ENCODE results near the gene WDR5. TPM values are rescaled to one million over a fixed set of nuclear protein-coding genes. Genes with fewer than 3 reads are reported as not detected.
A peak's percentile ranks its signal among the peaks of the same experiment; 100 is the strongest.

Gene WDR5
- total RNA-seq, 2 donors from 2014 or later, result 17.0 to 17.1 TPM

DNA sequence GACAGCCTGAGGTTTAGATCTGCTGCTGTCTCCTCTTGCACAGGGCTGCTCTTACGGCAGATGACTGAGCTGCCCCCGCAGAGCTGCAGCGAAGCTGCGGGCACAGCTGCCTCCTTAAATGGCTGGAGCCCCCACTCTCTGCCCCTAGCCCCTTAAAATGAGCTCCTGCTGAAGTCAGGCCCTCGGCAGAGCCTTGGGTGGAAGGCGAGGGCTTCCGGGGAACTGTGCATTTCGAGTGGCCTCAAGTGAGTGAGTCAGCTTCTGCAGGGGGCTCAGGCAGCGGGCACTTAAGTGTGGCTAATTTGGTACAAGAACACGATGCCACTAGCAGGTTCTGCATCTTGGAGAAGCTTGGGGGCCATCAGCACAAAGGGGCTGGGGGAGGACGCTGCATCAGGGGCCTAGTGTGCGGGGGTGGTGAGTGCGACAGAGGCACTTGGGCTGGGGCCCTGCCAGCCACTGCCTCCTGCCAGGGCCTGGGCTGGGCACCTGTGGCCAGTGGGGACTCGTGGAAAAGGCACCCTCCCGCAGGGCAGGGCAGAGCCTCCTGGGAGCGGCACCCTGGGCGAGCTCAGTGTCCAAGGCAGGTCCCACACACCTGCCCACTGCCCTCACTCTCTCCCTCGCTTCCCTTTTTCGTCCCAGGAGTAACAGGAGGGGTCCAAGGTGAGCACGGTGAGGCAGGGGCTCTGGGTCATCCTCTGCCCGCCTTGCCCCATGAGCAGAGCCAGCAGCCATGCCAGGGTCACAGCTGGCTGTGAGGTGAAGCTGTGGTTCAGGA is 57.3 kb downstream of the WDR5 start:
- intact Hi-C loops (cut with DNase I), result no loop called here
- peak; percentile 50 for DNase-seq (ENCODE audit: low spot score)

DNA sequence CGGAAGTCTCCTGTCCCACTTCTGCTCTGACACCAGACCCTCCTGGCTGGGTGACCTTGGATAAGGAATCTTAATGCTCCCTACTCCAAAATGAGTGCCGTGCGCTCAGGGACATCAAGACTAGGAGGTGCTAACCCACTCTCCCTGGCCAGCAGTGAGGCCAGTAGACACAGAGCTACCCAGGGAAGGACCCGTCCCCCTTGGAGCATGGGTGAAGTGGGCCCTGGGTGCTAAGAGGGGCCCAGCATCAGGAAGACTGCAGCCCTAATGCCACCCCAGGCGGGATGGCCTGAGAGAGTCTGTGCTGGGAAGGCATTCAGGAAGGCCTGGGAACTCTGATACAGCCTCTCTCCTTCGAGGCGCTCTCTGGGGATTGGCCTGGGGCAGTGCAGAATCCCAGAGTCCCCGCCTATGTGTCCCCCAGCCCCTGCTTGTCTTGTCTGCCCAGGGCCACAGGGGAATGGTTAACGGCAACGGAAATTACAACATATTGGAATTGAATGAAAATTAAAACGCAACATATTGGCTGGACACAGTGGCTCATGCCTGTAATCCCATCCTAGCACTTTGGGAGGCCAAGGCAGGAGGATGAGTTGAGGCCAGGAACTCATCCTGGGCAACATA is 58.1 kb downstream of the WDR5 start:
- DNase-seq (ENCODE audit: low spot score), result peak; percentile 50
- intact Hi-C loops (cut with DNase I), result no loop called here

DNA sequence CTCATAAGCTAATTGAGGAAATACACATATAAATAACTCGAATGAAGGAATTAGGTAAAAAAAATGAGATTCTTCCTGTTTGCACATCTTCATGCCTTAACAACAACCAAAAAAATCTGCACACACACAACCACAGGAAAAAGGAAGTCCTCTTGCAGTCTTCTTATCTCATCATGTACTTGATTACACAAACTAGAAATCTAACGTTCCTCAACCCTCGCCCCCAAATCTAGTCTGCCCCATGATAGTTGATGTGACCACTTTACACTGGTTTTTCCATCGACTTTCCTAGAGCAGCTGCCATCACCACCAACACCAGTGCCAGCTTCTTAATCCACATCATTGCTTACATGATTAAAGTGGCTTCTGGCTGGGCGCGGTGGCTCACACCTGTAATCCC is 59.7 kb downstream of the WDR5 start:
- peak; percentile 47 for DNase-seq (ENCODE audit: low spot score)
- intact Hi-C loops (cut with DNase I), result no loop called here

DNA sequence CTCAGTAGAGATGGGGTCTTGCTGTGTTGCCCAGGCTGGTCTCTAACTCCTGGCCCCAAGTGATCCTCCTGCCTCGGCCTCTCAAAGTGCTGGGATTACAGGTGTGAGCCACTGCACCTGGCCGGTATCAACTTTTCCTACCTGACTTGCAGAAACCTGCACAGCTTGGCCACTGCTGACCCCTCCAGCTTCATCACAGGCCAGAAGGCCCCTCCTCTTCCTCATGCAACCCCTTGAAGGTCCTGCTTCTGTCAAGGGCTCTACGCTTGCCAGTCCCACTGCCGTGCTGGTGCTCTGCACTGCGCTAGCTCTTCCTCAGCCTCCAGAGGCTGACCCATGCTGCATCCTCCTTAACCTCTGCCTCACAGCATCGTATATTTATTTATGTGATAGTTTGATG is 61.0 kb downstream of the WDR5 start:
- DNase-seq (ENCODE audit: low spot score), result peak; percentile 47
- intact Hi-C loops (cut with DNase I), result no loop called here

DNA sequence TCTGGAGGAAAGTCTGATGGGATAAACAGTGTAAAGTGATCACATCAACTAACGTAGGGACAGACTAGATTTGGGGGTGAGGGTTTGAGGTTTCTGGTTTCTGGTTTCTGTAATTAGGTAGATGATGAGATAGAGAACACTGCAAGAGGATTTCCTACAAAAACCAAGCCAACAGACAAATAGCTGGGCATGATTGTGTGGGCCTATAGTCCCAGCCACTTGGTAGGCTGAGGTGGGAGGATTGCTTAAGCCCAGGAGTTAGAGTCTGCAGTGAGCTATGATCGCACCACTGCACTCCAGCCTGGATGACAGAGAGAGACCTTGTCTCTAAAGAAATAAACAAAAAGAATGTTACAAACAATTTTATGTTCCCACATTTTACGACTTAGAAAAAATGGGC is 62.9 kb downstream of the WDR5 start:
- peak; percentile 23 for DNase-seq (ENCODE audit: low spot score)
- intact Hi-C loops (cut with DNase I), result no loop called here

DNA sequence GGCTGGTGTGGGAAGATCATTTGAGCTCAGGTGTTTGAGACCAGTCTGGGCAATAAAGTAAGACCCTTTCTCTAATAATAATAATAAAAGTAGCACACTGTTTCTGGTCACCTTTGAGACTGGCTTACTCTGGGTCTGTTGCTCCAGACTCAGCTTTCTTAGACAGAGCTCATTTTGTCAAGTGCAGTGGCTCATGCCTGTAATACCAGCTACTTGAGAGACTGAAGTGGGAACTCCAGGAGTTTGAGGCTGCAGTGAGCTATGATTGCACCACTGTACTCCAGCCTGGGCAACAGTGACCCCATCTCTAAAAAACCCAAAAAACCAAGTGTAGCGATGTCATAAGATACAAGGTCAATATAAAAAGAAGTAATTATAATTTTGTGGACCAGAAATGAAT is 64.8 kb downstream of the WDR5 start:
- intact Hi-C loops (cut with DNase I), result no loop called here
- no peak for DNase-seq (ENCODE audit: low spot score)

DNA sequence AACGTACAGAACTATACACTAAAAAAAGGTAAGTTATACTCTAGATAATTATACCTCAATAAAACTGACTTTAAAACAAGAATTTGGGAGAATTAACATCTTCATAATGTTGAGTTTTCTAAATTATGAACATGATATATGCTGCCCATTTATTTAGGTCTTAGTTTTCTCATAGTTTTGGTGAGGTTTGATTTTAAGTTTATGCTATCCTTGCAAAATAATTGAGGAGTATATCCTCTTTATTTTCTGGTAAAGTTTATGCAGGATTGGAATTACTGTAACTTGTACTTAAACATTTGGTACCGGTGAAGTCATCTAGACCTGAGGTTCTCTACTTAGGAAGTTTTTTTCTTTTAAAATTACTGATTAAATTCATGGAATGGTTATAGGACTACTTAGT is 67.3 kb downstream of the WDR5 start:
- intact Hi-C loops (cut with DNase I), result no loop called here
- DNase-seq (ENCODE audit: low spot score), result no peak

DNA sequence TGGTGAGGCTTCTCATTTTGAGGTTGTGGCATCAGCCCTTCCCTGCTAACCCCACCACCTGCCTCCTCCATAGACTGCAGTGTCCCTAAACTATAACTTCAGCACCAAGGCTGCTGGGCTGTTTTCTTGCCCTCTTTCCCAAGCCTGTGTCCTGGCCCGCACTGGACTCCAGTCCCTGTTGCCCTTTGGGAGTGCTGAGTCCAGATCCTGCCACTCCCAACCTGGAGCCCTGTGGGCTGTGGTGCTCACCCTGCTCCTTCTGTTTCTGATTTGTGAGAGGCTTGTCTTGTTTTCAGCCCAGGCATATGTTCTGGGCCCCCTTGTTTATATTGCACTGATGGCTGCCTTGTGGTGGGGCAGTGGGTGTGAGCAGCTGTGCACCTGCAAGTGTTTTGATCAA is 68.2 kb downstream of the WDR5 start:
- intact Hi-C loops (cut with DNase I), result no loop called here

DNA sequence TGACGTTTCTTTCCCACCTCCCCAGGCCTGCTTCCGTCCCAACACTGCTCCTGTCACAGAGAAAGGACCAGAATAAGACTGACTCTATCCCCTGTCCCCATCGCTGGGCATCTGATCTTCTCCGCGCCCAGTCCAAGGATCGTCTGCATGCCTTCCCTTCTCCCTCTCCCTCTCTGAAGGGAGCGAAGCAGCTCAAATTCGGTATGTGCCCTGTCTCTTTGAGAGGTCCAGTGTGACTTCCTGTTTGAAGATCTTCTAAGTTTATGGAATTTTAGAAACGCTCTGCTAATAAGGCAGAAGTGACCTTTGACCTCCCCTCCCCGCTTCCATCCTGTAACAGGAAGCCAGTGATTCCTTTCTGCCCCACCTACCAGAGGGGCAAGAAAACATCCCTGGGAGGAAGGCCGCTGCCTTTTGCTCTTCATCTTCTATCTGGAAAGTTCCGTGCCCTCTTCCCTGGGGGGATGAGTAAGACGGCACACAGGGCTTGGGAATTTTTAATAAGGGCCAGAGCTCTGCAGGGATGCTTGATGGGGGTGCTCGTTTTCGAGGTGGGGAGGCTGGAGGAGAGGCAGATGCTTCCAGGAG is 69.2 kb downstream of the WDR5 start:
- peak; percentile 74 for DNase-seq (ENCODE audit: low spot score)

More for the DNA sequence above, 68.2 kb downstream of the WDR5 start:
- DNase-seq (ENCODE audit: low spot score), result peak; percentile 25

DNA sequence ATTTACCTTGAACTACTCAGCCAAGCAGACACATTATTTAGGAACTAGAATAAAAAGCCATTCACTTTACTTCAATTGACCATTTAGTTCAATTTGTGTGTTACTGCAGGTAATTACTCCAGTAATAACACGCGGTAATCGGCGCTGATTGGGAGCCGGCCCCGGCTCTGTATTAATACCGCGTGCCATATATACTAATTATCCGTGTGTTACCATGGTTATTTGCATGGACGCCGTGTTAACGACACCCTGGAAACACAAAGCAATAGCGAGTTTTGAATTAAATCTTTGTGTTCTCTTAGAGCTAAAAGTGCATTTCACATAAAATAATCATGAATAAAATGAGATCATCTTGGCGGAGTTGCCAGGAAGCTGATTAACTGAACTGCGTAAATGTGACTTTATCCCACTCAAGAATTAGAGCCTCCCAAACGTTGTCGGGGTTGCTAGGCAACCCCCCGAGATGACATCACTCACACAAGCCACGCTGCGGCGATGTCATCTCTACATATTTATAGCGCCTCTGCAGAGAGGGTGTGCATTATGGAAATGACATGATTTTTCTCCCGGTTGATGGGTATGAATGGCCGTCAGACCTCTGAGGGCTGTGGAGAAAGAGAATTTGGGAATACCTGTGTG is 69.9 kb downstream of the WDR5 start:
- peak; percentile 94 for DNase-seq (ENCODE audit: low spot score)
- intact Hi-C loops (cut with DNase I), result no loop called here

More for the DNA sequence above, 69.2 kb downstream of the WDR5 start:
- intact Hi-C loops (cut with DNase I), result no loop called here

DNA sequence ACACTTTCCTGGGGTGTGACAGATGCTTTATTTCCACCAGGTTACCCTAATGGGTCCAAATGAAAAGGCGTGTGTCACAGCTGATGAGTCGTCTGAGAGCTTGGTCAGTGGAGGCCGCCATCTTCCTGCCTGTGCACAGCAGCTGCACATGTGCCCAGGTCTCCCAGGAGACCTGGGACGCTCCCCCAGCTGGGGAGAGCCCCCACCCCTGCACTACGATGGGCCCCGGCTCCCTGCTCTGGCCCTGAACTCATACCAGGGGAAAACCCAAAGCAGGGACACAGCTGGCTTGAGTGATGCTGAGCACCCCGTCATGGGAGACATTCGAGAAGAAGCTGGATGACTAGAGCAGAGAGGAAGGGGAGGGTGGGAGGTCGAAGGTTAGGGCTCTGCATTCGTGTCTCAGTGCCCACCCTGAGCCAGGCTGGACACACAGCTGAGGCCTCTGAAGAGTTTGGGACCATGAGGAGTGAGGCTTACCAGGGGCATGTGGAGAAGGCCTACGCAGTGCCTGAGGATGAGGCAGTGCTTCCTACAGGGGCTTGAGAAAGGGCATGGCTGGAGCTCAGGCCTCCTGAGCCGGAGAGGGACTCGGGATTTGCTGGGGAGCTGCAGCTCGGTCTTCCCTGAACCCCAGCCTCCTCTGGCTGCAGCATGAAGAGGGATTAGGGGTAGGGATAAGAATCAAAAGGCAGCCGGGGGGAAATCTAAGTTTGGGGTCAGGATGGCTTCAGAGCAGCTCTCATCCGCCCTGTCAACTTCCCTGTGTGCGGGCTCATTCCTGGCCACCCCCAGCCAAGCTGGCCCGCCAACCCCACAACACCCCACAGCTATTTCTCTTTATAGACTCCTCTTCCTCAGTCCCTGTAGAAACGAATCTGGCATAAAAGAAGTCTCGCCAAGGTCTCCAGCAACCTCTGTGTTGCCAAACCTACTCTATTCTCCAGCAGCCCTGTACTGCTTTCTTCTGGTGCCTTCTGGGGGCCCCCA is 70.7 kb downstream of the WDR5 start:
- intact Hi-C loops (cut with DNase I), result no loop called here
- peak; percentile 60 for DNase-seq (ENCODE audit: low spot score)

DNA sequence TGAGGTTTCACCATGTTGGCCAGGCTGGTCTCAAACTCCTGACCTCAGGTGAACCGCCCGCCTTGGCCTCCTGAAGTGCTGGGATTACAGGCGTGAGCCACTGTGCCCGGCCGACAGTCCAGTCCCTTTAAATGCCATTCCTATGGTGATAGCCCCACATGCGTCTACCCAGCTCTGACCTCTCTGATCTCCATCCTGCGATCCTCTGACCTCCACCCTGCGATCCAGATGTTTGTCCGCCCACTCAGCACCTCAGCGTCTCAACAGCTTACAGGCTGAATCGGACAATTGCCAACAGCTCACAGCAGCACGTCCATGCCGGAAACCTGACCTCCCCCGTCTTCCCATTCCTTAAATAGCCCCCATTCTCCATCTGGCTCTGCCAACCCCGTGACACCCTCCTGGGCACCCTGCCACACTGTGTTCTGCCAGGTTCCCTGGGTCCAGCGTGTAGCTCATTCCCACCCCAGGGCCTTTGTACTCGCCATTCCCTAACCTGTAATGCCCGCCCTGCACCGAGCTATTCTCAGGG is 72.5 kb downstream of the WDR5 start:
- peak; percentile 73 for DNase-seq (ENCODE audit: low spot score)

DNA sequence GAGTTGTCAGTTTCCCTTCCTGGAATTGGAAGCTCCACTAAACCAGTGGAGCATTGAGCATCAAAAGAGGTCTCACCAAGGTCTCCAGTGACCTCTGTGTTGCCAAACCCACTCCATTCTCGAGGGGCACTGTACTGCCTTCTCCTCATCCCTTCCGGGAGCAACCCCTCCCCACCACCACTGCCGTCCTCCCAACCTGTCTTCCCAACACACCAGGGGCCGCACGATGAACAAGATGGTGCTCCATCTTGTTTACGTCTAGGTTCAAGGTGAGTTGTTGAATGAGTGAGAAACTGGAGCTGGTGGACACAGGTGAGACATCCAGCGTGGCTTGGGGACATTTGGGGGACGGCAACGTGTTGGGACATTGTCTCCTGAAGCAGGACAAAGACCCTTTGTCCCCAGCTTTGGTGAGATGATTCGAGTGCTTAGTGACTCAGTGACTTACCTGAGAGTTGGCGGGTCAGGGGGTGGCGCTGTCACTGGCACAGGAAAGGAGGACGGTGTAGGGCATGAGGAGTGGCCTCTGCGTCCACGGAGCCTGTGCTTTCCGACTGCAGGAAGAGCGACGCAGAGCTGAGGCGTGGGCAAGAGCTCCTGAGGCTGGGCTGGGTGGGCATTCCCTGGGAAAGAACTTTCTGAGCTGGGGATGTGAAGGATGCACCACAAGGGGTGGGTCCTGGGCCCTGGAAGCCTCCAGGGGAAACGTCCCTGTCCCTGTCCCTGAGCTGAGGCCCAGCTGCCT is 73.3 kb downstream of the WDR5 start:
- intact Hi-C loops (cut with DNase I), result no loop called here
- peak; percentile 67 for DNase-seq (ENCODE audit: low spot score)

More for the DNA sequence above, 72.5 kb downstream of the WDR5 start:
- intact Hi-C loops (cut with DNase I), result no loop called here

Other genes starting within 250 kb of the WDR5 start
- gene VAV2, start 143.8 kb upstream of the WDR5 start, total RNA-seq, result 10 to 100 TPM; 12.9 to 17.9 TPM
- gene BRD3OS, start 110.6 kb upstream of the WDR5 start, total RNA-seq, result 10 to 100 TPM; 11.9 to 14.3 TPM
- gene BRD3, start 68.1 kb upstream of the WDR5 start, total RNA-seq, result 10 to 100 TPM; 32.2 to 32.6 TPM
- gene RNU6ATAC, start 28.5 kb downstream of the WDR5 start, total RNA-seq, result 100 to 1,000 TPM; 327 to 473 TPM
- gene RXRA, start 190.4 kb downstream of the WDR5 start, total RNA-seq, result 10 to 100 TPM; 41.5 to 44.7 TPM